Spleen (tissue), 7 donors: Measurements from ENCODE around the gene PTPRN2.

ENCODE experiments used
- POLR2AphosphoS5 ChIP-seq, 3 donors: sonication (generic); formaldehyde crosslinking; IDR thresholded peaks; one replicate each; pipeline ENCODE4 v1.5.1; 2017; ENCODE audit warnings: antibody characterized with exemption in 3 of 3
- TF ChIP-seq, protein P1 (sequence below), 11 experiments: fragments of 200-600 bp in 7 of 11; fragments of 450-650 bp in 4 of 11; sonication (generic) in 4 of 11; IDR thresholded peaks in 8 of 11; conservative IDR thresholded peaks in 3 of 11; 1 replicate in 7 of 11; 2 replicates in 4 of 11; pipeline versions ENCODE4 v1.4.0 to v1.8.0; 2016 to 2021; ENCODE audit warnings: antibody characterized with exemption in 11 of 11, inconsistent platforms in 4 of 11, mild to moderate bottlenecking in 1 of 11
- donor health status: DM: no; HTN: no; CAD: no; lungs with moderate emphysema.
- donor health status: DM: no; HTN: no; CAD: no.
- donor health status: DM: no; HTN: no; CAD: no.

DNA sequence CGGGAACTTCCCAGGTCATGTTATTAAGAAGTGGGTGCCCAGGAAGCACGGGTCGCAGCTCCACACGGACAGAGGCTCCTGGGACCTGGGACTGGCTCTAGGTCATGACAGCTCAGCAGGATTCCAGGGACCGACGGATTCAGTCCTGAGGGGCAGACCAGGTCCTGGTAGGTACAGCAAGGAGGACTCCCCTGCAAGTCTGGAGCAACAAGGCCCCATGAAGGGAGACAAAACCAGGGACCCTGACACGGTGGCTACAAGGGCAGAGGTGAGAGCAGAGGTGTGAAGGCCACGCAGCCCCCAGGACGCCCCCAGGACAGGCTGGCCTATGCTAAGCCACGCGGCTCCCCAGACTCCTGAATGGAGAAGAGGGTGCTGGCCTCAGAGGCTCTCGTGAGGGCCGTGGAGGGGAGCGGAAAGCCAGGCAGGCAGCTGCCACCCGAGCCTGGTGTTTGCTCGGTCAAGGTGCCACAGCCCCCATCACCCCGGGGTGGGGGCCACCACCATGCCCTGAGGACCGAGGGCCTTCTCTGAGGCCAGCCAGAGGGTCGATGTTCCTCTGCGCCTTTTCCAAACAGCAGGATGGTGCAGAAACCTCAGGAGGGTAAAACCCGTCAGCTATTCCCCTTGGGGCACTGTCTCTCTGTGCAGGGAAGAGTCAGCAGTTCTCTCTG is 348.9 kb downstream of the PTPRN2 start:
- TF ChIP-seq, protein P1, sequence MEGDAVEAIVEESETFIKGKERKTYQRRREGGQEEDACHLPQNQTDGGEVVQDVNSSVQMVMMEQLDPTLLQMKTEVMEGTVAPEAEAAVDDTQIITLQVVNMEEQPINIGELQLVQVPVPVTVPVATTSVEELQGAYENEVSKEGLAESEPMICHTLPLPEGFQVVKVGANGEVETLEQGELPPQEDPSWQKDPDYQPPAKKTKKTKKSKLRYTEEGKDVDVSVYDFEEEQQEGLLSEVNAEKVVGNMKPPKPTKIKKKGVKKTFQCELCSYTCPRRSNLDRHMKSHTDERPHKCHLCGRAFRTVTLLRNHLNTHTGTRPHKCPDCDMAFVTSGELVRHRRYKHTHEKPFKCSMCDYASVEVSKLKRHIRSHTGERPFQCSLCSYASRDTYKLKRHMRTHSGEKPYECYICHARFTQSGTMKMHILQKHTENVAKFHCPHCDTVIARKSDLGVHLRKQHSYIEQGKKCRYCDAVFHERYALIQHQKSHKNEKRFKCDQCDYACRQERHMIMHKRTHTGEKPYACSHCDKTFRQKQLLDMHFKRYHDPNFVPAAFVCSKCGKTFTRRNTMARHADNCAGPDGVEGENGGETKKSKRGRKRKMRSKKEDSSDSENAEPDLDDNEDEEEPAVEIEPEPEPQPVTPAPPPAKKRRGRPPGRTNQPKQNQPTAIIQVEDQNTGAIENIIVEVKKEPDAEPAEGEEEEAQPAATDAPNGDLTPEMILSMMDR (IDR thresholded peaks at IDR 0.05 in 8 of 11, conservative IDR thresholded peaks at IDR 0.05 in 3 of 11), result no peak
- TF ChIP-seq POLR2AphosphoS5 (IDR thresholded peaks at IDR 0.05), result no peak
